Kidney capillary endothelial cell (primary cell): ENCODE data around the gene SLCO2A1.

Source experiments
- DNase-seq: peaks from one replicate; pipeline ENCODE4 v3.0.0-alpha.2; 2018; ENCODE audit warnings: low spot score

Gene SLCO2A1

GRCh38 chr3:134060561-134061385 is 31.0 kb upstream of the SLCO2A1 start:
- DNase-seq, result no peak

GRCh38 chr3:134059671-134060560 is 30.2 kb upstream of the SLCO2A1 start:
- DNase-seq, result no peak

GRCh38 chr3:134059035-134059601 is 29.4 kb upstream of the SLCO2A1 start:
- DNase-seq, result no peak

GRCh38 chr3:134057654-134058110 is 28.0 kb upstream of the SLCO2A1 start:
- DNase-seq, result no peak

- no peak for DNase-seq
Observed at GRCh38 chr3:134057006-134057653, 27.4 kb upstream of the SLCO2A1 start.

- DNase-seq, result no peak
Observed at GRCh38 chr3:134056464-134056891, 26.8 kb upstream of the SLCO2A1 start.

- DNase-seq, result no peak
Observed at GRCh38 chr3:134055661-134056060, 25.9 kb upstream of the SLCO2A1 start.

GRCh38 chr3:134054881-134055280 is 25.2 kb upstream of the SLCO2A1 start:
- DNase-seq, result no peak

GRCh38 chr3:134054231-134054630 is 24.5 kb upstream of the SLCO2A1 start:
- no peak for DNase-seq

GRCh38 chr3:134052370-134052769 is 22.6 kb upstream of the SLCO2A1 start:
- no peak for DNase-seq

- DNase-seq, result no peak
Observed at GRCh38 chr3:134049676-134050075, 20.0 kb upstream of the SLCO2A1 start.

- no peak for DNase-seq
Observed at GRCh38 chr3:134048278-134048996, 18.7 kb upstream of the SLCO2A1 start.

GRCh38 chr3:134044459-134044858 is 14.7 kb upstream of the SLCO2A1 start:
- no peak for DNase-seq

- DNase-seq, result no peak
Observed at GRCh38 chr3:134040066-134040465, 10.3 kb upstream of the SLCO2A1 start.

GRCh38 chr3:134039161-134039862 is 9.6 kb upstream of the SLCO2A1 start:
- DNase-seq, result no peak

GRCh38 chr3:134038716-134039115 is 9.0 kb upstream of the SLCO2A1 start:
- DNase-seq, result no peak

- no peak for DNase-seq
Observed at GRCh38 chr3:134038071-134038491, 8.4 kb upstream of the SLCO2A1 start.

- no peak for DNase-seq
Observed at GRCh38 chr3:134037168-134037567, 7.4 kb upstream of the SLCO2A1 start.

- DNase-seq, result no peak
Observed at GRCh38 chr3:134036291-134036690, 6.6 kb upstream of the SLCO2A1 start.

- peak; percentile 32 for DNase-seq
Observed at GRCh38 chr3:134035836-134036235, 6.1 kb upstream of the SLCO2A1 start.
